Endothelial cell of umbilical vein (primary cell): ENCODE results near the gene TMIE.
A peak's percentile ranks its signal among the peaks of the same experiment; 100 is the strongest.

Experiments used
- EZH2 ChIP-seq: IDR thresholded peaks from 2 replicates; pipeline ENCODE4 v1.6.1; 2012; ENCODE audit warnings: borderline replicate concordance, low read depth, mild to moderate bottlenecking, moderate library complexity, low read length, inconsistent platforms; ENCODE audit not compliant: severe bottlenecking
- JUN ChIP-seq: IDR thresholded peaks from 2 replicates; pipeline ENCODE4 v1.6.1; 2011; ENCODE audit warnings: borderline replicate concordance, low read depth; ENCODE audit not compliant: insufficient read length, insufficient read depth
- MYC ChIP-seq: IDR thresholded peaks from one replicate; pipeline ENCODE4 v1.6.1; 2011; ENCODE audit warnings: mild to moderate bottlenecking, low read depth, low read length
- POLR2A ChIP-seq: IDR thresholded peaks from 2 replicates; pipeline ENCODE4 v1.6.1; 2012; ENCODE audit warnings: low read depth, mild to moderate bottlenecking, control low read depth, low read length
- POLR2AphosphoS5 ChIP-seq: IDR thresholded peaks from 2 replicates; pipeline ENCODE4 v1.6.1; 2012; ENCODE audit warnings: low read depth, mild to moderate bottlenecking, control low read depth, low read length, moderate library complexity; ENCODE audit not compliant: insufficient read depth
- TF ChIP-seq, protein P1 (sequence below), 2 donors: IDR thresholded peaks; 1 replicate in 1 of 2; 2 replicates in 1 of 2; pipeline ENCODE4 v1.5.1; 2011; ENCODE audit warnings: low read length in 2 of 2, mild to moderate bottlenecking in 2 of 2, moderate library complexity in 2 of 2, control low read depth in 1 of 2, inconsistent platforms in 1 of 2, low read depth in 1 of 2; ENCODE audit not compliant: insufficient read depth in 1 of 2; ENCODE audit errors: extremely low read depth in 1 of 2

GRCh38 chr3:46674031-46674845 is 27.0 kb upstream of the TMIE start:
- TF ChIP-seq, protein P1, sequence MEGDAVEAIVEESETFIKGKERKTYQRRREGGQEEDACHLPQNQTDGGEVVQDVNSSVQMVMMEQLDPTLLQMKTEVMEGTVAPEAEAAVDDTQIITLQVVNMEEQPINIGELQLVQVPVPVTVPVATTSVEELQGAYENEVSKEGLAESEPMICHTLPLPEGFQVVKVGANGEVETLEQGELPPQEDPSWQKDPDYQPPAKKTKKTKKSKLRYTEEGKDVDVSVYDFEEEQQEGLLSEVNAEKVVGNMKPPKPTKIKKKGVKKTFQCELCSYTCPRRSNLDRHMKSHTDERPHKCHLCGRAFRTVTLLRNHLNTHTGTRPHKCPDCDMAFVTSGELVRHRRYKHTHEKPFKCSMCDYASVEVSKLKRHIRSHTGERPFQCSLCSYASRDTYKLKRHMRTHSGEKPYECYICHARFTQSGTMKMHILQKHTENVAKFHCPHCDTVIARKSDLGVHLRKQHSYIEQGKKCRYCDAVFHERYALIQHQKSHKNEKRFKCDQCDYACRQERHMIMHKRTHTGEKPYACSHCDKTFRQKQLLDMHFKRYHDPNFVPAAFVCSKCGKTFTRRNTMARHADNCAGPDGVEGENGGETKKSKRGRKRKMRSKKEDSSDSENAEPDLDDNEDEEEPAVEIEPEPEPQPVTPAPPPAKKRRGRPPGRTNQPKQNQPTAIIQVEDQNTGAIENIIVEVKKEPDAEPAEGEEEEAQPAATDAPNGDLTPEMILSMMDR (IDR thresholded peaks at IDR 0.05; ENCODE audit: extremely low read depth in 1 of 2, insufficient read depth in 1 of 2, low read depth in 1 of 2, low read length in 2 of 2) = peak; percentile 15 to 25
- TF ChIP-seq MYC = no peak
- no peak for TF ChIP-seq POLR2A
- no peak for TF ChIP-seq JUN
- no peak for TF ChIP-seq EZH2
- TF ChIP-seq POLR2AphosphoS5 = no peak
